GM12865 (cell line): ENCODE data around the gene REC8.
A peak's percentile ranks its signal among the peaks of the same experiment; 100 is the strongest.

Experiments
- DNase-seq: peaks from one replicate; pipeline ENCODE4 v3.0.0; 2010; ENCODE audit warnings: low read depth
- H3K4me3 ChIP-seq: 2 replicates; pipeline ENCODE4 v1.5.1; 2011; ENCODE audit warnings: mild to moderate bottlenecking, low read depth, low read length, control low read depth
- CTCF ChIP-seq: IDR thresholded peaks from 2 replicates; pipeline ENCODE4 v1.5.1; 2011; ENCODE audit warnings: low read length, control low read depth, low read depth, inconsistent platforms; ENCODE audit not compliant: insufficient read depth; ENCODE audit errors: missing control alignments

REC8 gene

GRCh38 chr14:24172261-24172860, 481 bp downstream of the REC8 start:
- peak overlapping the region; percentile 48 for H3K4me3 ChIP-seq
- TF ChIP-seq CTCF, result no peak
- no peak for DNase-seq

DNA sequence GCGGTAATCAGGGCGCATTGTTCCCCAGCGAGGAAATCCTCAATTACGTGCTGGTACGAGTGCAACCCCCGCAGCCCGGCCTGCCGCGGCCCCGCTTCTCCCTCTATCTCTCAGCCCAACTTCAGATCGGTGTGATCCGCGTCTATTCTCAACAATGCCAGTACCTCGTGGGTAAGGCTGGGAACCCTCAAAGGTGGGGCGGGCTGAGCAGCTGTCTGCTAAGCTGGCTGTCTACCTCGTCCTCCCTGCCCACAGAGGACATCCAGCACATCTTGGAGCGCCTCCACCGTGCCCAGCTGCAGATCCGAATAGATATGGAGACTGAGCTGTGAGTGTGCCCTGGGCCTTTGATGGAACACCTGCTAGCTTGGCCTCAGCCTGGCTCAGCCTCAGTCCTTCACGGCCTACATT, 996 bp downstream of the REC8 start:
- peak overlapping the region; percentile 48 for H3K4me3 ChIP-seq
- TF ChIP-seq CTCF, result no peak
- DNase-seq, result no peak

DNA sequence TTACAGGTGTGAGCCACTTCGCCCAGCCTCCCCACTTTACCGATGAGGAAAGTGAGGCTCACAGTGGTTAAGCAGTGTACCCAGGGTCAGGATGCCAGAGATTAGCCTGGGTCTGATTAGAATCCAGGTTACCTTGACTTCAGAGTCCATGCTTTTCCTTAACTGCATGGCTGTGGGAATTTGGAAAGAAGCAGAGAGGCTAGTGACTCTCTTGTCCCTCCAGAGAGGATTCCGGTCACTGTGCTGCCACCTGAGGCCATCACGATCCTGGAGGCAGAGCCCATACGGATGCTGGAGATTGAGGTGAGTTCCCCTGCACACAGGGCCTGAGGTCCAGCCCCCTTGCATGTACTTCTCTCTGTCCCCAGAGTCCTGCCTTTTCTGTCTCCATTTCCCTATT, 4.7 kb downstream of the REC8 start:
- no peak for TF ChIP-seq CTCF
- no peak for DNase-seq
- H3K4me3 ChIP-seq, result no peak overlapping the region

- H3K4me3 ChIP-seq, result no peak overlapping the region
- DNase-seq, result no peak
- no peak for TF ChIP-seq CTCF
These were observed 5.4 kb downstream of the REC8 start for GRCh38 chr14:24177041-24177825.

DNA sequence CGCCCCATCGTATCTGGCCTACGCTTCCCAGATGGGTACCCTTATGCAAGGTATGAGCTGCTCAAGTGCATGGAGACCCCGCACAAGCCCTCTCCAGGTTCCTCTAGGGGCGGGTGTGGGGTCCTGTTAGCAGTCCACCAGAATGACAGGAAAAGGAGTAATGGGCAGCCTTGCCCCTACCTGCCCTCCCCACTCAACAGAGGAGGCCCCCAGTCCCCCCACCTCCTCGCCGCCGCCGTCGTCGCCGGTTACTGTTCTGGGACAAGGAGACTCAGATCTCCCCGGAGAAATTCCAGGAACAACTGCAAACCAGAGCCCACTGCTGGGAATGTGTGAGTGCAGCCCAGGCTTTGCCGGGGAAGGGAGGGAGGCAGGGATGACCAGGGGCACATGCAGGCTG, 6.0 kb downstream of the REC8 start:
- H3K4me3 ChIP-seq, result no peak overlapping the region
- TF ChIP-seq CTCF, result no peak
- no peak for DNase-seq

DNA sequence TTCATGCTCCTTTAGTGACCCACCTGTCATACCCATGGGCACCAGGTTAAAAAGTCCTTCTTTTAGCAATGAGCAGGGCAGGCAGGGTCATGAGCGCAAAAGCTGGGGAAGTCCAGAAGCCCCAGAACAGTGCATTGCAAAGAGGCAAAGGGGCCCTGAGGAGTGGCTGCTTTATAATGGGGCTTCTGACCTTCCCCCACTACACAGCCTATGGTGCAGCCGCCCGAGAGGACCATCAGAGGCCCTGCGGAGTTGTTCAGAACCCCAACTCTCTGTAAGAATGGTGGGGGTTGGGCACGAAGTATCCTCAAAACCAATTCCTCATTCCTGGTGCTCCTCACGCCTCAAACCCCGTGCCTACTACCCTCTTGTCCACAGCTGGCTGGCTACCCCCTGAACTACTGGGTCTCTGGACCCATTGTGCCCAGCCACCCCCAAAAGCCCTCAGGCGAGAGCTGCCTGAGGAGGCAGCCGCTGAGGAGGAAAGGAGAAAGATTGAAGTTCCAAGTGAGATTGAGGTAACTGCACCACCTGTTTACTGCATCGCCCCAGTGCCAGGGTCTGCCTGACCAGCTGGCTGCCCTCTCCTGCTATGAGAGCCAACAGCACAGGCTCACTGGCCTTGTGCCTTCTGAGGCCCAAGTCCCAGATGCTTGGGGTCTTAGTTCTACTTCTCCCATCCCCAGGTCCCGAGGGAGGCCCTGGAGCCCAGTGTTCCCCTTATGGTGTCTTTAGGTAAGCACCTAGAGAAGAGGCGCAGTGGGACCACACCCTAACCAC, 6.7 kb downstream of the REC8 start:
- H3K4me3 ChIP-seq, result no peak overlapping the region
- no peak for DNase-seq
- TF ChIP-seq CTCF, result no peak
